ENCODE results near the gene CFL1.

- no peak for TF ChIP-seq CTCF (IDR thresholded peaks at IDR 0.05)
- no peak for TF ChIP-seq EP300 (IDR thresholded peaks at IDR 0.05)
Measured at GRCh38 chr11:65879617-65880016, 21.6 kb upstream of the CFL1 start, which contains the start of gene CTSW.
